ENCODE measurements around the gene VRK2.
A peak's percentile ranks its signal among the peaks of the same experiment; 100 is the strongest.
"Not testable (repeated sequence)": the region's sequence is repeated elsewhere in the genome, so short reads cannot be mapped to it uniquely, and the experiment has no call there.

VRK2 gene

DNA sequence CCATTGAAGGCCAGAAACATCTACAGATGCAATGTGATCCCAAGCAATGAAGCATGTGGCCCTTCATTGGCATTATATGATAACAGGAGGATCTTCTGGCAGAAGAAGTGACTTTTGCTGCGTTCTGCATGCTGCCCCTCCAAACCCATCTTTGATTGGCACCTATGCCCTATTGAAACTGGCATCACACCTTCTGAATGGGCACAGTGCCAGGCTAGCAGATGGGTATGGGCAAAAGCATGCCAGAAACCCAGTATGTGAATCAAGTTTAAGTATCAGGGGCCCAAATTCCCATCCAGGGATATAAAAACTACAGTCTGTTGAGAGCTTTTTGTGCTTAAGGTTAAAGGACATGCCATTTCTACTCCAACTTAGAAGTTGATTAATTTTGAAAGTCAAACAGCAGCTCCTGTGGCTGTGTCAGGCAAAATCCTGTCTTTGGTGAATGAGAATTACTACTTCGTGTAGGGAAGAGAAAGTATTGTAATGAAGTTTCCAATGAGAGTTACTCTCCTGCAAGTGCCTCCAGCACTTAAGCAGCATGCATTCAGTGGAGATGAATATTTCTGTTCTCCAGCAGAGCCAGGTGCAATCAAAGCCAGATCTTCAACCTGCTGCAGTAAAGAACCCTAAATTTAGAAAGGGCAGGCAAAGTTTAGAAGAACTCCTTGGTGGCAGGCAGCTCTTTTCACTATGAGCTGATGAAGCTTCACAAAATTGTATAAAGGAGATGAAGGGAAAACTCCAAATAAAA lies 8.6 kb downstream of the VRK2 start:
- no peak for DNase-seq

DNA sequence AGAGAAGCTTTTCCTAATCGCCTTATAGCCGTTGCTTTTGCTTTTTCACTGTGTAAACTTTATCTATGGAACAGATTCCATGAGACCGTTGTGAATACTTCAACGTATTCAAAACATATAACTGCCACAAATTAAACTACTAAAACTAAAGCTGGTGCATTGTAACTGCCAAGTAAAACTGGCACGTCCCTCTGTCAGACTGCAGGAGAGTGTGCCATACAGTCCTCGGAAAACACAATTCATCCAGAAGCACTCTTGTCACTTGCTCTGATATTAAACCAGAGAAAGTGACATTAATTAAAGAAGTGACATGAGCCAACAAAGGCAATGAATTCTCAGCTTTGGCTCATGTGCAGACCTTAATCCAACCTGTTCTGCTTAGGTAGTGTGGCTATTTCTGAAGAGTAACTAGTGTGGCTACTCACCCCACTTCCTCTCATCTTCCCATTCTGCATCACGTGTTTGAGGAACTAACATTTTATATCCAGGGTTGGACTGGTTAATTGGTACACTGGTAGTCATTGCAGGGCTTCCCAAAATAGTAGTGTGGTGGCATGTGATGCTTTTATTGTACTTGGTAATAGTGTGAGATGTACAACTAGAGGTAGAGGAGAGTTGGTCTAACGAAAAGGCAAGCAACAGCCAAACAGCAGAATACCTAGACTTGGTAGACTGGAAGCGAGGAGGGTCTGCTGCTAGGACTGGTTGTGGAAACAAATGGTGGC lies 9.7 kb downstream of the VRK2 start:
- peak; percentile 50 to 57 for DNase-seq

DNA sequence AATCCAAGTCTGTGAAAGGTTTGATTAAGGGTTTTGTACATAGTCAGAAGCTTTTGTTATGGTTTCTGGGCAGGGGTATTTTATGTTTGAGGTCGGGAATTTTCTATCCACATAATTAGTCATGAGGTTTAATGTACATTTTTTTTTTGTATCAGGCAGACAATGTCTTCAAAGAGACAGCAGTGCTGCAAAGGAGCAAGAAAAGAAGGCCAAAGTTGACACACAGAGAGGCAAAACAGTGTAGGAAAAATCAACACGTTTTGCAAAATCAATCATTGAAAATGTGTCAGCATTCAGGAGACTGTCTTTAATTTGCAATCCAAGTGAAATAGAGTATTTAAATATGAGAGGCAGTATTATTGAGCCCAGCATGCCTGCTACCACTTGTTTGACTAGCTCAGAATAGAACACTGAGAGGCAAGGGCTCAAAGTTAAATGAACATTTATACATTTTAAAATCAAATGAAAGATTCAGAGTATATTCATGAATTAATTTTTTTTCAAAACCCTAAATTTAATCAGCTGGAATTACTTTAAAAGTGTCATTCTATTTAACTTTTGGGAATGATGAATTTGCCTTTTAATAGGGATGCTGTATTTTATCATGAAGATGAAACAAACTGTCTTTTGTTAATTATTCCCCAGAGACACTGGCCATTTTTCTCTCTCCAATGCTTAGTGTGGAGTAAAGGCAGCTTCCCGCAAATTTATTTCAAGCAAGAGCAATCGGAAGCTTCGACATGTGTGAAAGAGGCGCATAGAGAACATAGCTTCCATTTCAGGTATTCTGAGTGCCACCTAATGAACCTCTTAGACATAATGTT lies 11.3 kb downstream of the VRK2 start:
- DNase-seq: peak; percentile 10 to 26

DNA sequence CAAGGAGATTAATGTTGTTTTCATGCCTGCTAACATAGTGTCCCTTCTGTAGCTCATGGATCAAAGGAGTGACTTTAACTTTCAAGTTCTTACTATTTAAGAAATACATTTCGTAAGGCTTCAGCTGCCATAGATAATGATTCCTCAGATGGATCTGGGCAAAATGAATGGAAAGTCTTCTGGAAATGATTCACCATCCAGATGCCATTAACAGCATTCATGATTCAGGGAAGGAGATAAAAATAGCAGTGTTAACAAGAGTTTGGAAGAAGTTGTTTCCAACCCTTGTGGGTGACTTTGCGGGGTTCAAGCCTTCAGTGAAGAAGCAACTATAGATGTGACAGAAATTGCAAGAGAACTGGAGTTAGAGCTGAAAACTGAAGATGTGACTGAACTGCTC lies 17.0 kb downstream of the VRK2 start:
- no peak for DNase-seq

DNA sequence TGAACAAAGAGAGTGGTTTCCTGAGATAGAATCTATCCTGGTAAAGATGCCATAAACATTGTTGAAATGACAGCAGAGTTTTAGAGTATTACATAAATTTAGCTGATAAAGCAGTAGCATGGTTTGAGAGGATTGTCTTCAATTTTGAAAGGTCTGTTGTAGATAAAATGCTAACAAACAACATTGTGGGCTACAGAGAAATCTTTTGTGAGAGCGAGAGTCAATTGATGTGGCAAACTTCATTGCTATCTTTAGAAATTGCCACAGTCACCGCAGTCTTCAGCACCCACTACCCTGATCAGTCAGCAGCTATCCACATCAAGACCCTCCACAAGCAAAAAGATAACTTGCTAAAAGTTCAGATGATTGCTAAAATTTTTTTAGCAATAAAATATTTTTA lies 17.5 kb downstream of the VRK2 start:
- no peak for DNase-seq

DNA sequence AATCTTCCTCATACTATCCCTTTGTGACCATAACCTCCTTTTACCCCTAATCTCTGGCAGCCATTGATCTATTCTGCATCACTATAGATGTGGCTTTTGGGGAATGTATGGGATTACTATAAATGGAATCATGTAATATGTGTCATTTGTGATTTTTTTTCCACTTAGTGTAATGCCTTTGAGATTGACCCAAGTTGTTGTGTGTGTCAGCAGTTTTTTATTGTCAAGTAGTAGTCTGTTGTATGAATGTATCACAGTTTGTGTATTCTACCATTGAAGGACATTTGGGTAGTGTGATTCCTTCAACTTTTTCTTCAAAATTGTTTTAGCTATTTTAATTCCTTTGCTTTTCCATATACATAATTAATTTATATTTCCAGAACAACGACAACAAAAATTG lies 18.6 kb downstream of the VRK2 start:
- no peak for DNase-seq

DNA sequence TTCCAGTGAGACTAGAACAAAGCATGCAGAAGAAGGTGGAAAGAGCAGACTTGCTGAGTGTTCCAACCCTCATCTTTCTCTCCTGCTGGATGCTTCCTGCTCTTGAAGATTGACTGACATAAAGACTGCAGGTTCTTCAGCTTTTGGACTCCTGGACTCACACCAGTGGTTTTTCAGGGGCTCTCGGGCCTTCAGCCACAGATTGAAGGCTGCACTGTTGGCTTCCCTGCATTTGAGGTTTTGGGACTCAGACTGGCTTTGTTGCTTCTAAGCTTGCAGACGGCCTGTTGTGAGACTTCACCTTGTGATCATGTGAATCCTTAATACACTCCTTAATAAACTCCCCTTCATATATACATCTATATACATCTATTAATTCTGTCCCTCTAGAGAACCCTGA lies 20.4 kb downstream of the VRK2 start:
- no peak for DNase-seq

DNA sequence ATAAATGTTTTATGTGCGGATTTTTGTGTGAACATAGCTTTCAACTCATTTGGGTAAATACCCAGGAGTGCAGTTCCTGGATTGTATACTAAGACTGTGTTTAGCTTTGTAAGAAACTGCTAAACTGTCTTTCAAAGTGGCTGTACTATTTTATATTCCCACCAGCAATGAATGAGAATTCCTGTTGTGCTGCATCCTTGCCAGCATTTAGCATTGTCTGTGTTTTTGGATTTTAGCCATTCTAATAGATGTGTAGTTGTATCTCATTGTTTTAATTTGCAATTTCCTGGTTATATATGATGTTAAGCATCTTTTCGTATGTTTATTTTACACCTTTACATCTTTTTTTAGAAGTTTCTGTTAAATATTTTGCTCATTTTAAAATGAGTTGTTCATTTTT lies 24.2 kb downstream of the VRK2 start:
- no peak for DNase-seq

DNA sequence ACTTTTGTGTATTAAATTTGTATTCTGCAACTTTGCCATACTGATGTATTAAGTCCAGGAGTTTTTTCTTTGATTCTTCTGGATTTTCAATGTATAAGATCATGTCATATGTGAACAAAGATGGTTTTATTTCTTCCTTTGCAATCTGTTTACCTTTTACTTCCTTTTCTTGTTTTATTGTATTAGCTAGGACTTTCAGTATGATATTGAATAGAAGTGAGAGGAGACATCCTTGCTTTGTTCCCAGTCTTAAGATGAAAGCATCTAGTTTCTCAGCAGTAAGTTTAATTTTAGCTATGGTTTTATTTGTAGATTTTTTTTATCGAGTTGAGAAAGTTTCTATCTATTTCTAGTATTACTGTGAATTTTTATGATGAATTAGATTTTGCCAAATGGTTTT lies 25.5 kb downstream of the VRK2 start:
- no peak for DNase-seq

DNA sequence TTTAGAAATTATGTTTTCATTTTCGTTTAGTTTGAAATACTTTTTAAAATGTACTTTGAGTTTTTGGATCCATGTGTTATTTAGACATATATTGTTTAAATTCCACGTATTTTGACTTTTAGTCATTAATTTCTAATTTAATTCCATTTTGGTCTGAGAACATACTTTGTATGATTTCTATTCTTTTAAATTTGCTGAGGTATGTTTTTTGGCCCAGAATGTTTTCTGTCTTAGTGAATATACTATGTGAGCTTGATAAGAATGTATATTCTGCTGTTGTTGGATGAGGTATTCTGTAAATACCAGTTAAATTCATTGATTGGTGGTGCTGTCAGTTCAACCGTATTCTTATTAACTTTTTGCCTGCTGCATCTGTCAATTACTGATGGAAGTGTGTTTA lies 26.4 kb downstream of the VRK2 start:
- no peak for DNase-seq

DNA sequence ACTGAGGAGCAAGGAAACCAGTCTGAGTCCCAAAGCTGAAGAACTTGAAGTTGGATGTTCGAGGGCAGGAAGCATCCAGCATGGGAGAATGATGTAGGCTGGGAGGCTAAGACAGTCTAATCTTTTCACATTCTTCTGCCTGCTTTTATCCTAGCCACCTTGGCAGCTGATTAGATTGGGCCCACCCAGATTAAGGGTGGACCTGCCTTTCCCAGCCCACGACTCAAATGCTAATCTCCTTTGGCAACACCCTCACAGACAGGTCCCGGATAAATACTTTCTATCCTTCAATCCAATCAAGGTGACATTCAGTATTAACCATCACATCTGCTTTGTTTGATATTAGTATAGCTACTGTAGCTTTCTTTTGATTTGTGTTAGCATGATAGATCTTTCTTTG lies 27.1 kb downstream of the VRK2 start:
- no peak for DNase-seq

DNA sequence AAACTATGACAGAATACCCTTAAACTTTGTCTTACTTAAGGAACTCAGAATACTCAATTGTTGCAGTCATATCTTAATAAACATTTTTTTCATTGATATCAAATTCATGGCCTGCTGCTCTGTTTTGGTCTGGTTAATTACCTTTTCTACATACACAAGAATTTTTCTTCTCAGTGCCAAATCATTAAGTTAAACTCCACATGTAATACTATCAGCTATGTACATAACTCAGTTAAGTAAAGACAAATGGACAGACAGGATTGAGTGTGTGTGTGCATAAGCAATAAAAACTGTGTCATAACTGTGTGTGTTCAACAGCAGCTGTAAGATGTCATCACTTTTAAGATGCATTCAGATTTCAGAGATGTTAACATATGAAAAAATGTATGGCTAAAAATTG lies 34.4 kb downstream of the VRK2 start:
- no peak for DNase-seq

DNA sequence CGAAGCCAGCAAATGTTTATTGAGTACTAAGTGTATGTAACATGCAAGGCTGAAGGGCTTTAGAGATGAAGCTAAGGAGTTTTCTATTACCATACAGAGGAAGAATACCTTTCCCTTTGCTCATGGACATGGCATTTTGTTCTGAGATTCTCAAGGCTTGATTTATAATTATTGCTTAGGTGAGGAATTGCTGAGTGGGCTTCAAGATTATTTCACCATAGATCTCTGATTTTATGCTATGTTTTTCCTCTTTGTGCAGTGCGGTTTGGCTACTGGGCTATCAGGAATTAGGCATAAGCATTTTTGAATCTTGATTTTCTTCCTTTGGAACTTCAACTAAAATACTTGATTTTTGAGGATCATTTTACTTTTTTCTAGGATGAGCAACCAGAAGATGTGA lies 42.5 kb downstream of the VRK2 start:
- DNase-seq: no peak

DNA sequence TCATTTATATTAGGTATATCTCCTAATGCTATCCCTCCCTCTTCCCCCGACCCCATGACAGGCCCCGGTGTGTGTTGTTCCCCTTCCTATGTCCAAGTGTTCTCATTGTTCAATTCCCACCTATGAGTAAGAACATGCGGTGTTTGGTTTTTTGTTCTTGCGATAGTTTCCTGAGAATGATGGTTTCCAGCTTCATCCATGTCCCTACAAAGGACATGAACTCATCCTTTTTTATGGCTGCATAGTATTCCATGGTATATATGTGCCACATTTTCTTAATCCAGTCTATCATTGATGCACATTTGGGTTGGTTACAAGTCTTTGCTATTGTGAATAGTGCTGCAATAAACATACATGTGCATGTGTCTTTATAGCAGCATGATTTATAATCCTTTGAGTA lies 46.2 kb downstream of the VRK2 start:
- DNase-seq: not testable (repeated sequence)

DNA sequence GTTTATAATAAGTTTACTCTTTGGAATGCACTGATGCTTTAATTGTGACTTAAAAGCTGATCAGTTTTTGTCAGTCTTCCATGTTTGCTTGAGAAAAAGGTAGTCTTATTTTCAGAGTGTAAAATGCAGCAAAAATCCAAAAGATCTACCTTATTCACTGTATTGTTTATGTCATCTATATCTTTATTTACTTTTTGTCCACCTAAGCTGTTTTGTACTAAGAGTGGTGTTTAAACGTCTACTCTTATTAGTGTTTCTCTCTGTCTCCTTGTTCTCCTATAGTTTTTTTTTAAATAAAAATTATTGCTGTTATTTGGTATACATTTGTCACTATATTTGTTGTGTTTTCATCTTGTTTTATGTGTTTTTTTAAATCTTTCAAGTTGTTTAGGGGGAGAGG lies 50.4 kb downstream of the VRK2 start:
- DNase-seq: no peak

DNA sequence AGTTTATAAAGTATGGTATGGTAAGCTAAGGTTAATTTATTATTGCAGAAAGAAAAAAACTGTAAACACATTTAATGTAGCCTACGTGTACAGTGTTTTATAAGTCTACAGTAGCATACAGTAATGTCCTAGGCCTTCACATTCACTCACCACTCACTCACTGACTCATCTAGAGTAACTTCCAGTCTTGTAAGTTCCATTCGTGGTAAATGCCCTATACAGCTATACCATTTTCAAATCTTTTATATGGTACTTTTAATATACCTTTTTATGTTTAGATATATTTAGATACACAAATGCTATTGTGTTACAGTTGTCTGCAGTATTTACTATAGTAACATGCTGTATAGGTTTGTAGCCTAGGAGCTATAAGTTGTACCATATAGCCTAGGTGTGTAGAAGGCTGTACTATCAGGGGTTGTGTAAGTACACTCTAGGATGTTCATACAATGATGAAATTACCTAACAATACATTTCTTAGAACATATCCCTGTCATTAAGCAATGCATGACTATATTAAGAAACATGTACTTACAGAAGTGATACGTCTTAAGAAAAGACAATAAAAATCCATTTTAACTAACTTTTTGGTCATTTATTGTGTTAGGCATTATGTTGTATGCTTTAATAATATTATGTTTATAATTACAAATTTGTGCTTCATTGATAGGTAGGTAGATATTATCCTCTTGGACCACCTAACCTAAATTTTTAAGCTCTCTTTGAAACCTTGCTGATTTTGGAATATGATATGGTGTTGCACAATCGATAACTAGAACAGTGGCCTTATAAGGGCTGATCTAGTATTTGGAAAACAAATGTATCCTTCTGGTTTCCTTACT lies 51.9 kb downstream of the VRK2 start:
- no peak for DNase-seq

DNA sequence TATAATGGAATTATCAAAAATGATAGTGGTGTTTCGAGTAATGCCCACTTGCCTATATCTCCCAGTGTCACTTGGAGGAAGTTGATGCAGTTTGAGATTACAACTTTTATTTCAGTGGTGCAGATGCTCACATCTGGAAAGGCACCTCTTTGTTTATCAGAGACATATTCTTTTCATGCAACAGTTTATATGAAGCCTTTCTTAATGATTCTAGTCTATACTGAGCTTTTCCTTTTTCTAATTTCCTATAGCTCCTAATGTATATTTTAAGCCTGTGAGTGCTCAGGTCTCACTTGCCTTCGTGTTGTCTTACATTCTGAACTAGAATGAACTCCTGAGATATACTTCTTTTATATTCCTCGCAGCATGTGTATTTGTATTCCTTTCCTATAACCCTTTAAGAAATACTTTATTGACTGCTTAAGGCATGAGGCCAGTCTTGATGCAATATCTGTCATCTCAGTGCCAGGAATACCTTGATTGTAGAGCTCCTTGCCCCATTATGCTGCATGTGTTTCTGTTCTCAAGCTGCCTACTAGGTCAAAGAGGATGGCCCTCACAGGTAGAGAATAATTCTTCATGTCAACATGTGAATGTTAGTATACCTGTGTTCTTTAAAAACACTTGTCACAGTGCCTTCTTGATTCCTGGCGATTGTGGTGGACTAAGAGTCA lies 52.6 kb downstream of the VRK2 start:
- DNase-seq: no peak

DNA sequence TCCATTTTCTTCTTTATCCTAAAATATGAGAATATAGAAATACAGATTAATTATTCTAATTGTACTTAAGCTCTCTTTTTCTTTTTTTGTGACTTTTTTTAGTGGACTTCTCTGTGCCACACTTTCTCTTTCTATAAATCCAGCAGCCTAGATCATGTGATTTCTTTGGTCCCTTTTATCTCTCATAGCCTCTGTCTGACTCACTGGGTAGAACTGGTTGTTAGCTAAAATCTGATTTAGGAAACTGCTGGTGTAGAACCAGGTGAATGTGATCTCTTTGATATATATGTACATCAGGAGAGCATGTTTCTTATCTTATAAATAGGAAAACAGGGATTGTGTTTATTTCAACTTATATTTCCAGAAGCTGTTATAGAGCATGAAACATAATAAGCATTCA lies 54.9 kb downstream of the VRK2 start:
- no peak for DNase-seq

DNA sequence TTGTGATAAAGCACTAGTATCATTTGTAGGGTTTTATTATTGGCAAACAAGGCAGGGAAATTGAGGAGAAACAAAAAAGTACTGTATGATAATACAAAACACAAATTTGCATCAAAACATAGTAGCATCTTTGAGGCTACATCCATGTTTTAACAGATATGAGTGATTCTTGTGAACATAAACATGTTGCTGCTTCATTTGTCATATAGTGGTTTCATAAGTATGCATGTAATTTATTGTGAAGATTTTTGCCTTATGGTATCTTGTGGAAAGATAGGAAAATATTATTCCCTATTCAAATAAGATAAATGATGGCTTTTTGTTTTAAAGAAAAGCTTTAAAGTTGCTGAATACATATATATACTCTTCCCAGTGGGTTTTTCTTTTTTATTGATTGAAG lies 60.3 kb downstream of the VRK2 start:
- DNase-seq: no peak

DNA sequence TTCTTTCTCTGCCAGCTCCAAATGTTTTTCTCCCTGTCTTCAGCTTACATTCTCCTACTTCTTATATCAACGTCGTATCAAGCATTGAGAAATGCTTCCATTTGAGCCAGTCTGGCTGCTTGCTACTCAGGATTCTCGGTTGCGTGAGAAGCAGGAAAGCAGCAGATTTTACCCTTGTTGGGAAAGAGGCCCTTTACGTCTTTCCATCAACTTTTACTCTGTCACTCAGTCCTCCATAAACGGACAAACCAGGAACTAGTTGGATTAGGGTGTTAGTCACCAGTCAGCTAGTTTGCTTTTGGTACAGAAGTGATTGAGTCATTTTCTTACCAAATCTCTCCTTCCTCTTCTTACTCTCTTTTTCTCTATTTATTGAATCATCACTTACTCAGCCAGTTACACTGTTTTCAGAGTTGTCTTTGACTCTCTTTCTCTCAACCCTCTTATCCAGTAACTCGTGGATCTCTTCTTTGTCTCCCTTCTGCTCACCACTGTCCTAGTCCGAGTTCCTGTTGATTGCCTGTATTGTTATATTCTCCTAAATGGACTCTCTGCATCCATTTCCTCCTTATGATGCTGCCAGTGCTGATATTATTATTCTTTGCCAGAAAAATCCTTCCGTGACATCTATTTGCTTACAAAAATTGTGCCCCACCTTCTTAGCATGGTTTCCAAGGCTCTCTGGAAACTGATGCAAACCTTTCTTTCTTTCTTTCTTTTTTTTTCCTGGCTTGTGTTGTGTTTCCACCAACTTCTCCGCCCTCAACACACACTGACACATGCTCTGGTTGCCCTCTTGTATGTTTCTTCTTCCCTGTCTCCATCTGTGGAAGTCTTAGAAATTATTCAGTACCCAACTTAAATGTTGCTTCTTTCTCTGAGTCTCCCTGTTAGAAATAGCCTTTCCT lies 61.5 kb downstream of the VRK2 start:
- DNase-seq: no peak

DNA sequence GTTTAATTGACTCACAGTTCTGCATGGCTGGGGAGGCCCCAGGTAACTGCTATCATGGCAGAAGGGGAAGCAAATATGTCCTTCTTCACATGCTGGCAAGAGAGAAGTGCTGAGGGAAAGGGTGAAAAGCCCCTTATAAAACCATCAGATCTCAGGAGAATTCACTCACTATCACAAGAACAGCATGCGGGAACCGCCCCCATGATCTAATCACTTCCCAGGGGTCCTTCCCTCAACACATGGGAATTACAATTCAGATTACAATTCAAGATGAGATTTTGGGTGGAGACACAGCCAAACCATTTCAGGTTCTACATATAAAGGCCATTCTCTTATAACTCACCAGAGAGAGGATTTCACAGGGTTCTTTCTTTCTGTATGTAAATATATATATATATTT lies 62.9 kb downstream of the VRK2 start:
- no peak for DNase-seq

Measured in NCI-H526 (cell line).